Stimulated activated naive B cell treated with anti-CD40 and anti-IgM and Interleukin-4, amounts not matched to agents 10 μg/mL and 1 μg/mL and 100 μg/mL, for 72 hours (primary cell): ENCODE data around the gene KIF7.

ENCODE experiments used
- ATAC-seq, 2 donors: fragments of 150-1000 bp; cut with Tn5 transposase; replicated peaks; 2 replicates each; pipeline ENCODE4 v1.10.0; 2021; ENCODE audit warnings: moderate library complexity in 1 of 2
- DNase-seq: peaks from one replicate; pipeline ENCODE4 v3.0.0; 2021
- H3K27ac Mint-ChIP-seq: one replicate; pipeline ENCODE4 v1.8.0; 2022; ENCODE audit warnings: mild to moderate bottlenecking, mixed read lengths
- H3K27me3 Mint-ChIP-seq, 2 donors: one replicate each; pipeline ENCODE4 v1.8.0; 2022; ENCODE audit warnings: mixed read lengths in 2 of 2
- H3K36me3 Mint-ChIP-seq, 2 donors: one replicate each; pipeline ENCODE4 v1.8.0; 2022; ENCODE audit warnings: mixed read lengths in 2 of 2, mild to moderate bottlenecking in 1 of 2
- H3K4me1 Mint-ChIP-seq, 2 donors: one replicate each; pipeline ENCODE4 v1.8.0; 2022; ENCODE audit warnings: mixed read lengths in 2 of 2, mild to moderate bottlenecking in 1 of 2
- H3K4me3 Mint-ChIP-seq, 2 donors: one replicate each; pipeline ENCODE4 v1.8.0; 2022; ENCODE audit warnings: mild to moderate bottlenecking in 2 of 2, mixed read lengths in 2 of 2, moderate library complexity in 1 of 2
- H3K9me3 Mint-ChIP-seq, 2 donors: one replicate each; pipeline ENCODE4 v1.8.0; 2022; ENCODE audit warnings: mixed read lengths in 2 of 2, mild to moderate bottlenecking in 1 of 2

The KIF7 gene

DNA sequence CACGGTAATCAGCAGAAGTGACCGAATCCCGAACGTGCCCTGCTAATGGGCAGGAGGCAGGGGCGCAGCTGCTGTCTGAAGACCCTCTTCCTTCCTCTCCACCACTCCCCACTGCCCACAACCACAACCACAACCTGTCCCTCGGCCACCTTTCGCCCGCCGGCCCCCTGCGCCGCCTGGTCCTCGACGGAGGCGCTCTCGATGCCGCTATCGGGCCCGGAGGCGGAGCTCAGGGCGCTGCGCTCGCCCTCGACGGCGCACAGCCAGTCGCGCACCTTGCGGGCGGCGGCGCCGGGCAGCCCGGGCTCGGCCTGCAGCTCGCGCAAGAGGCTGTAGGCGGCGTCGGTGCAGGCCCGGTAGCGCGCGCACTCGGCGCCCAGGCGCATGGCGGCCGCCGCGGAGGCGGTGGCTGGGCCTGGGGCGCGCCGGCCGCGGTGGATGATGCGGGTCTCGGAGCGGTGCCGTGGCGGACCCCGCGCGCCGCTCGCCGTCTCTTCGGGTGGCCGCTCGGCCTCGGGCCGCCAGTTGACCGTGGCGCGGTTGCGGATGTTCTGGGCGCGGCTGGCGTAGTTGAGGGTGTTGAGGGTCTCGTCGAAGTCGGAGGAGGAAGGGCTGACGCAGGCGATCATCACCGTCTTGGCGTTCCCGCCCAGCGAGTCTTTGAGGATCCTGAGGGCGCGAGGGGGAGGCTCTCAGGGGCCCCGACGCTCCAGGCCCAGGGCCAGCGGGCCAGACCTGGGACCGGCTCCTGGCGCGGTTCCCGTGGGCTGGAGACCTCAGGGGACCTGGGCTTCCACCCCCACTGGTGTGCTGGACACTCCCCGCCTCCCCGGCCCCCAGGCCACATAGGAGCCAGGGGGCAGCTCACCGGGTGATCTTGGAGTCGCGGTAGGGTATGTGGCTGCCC, 6.9 kb downstream of the KIF7 start:
- Mint-ChIP-seq H3K27me3 (peaks cover 11 to 18% of the 10 kb centered on the region in 2 donors), H3K9me3 (no peaks in the 10 kb centered on the region), H3K4me1 (peaks cover 6 to 9% of the 10 kb centered on the region in 2 donors), H3K36me3 (no peaks in the 10 kb centered on the region), H3K27ac (no peak overlapping the region), H3K4me3 (no peak overlapping the region)
- no peak for DNase-seq
- no peak for ATAC-seq

DNA sequence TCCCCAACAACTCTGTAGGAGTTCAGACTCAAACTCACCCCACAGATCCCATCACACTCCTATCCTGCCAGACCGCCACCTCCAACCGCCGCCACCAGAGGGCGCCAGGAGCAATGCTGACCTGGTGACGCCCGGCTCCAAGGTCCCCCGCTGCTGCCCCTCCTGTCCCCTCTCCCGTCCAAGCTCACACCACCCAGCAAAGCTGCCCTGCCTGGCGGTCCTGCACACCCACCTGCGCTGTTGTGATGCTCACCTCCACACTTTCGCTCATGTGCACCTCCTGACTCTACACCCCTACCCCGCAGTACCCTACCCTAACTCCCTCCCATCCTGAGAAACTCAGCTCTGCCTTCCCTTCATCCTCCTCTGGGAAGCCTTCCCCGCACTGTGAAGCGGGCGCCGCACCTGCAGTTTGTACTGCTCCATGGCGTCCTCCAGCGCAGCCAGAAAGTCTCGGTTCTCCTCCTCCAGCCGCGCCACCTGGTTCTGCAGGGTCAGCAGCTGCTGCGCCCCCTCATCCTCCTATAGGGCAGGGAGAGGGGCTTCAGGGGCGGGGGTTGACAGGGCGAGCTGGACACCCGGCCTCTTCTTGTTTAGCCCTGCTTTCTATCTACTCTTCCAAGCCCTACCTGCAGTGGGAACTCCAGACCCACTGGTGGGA, 7.9 kb downstream of the KIF7 start:
- Mint-ChIP-seq H3K27me3 (peaks cover 7 to 10% of the 10 kb centered on the region in 2 donors), H3K4me1 (peaks cover 6 to 9% of the 10 kb centered on the region in 2 donors), H3K4me3 (no peak overlapping the region), H3K27ac (no peak overlapping the region), H3K9me3 (no peaks in the 10 kb centered on the region), H3K36me3 (no peaks in the 10 kb centered on the region)
- peak; percentile 83 to 88 for ATAC-seq
- peak; percentile 37 for DNase-seq

- ATAC-seq (peak; percentile 10 to 12), DNase-seq (no peak)
- H3K36me3 Mint-ChIP-seq, result no peaks in the 10 kb centered on the region
- H3K9me3 Mint-ChIP-seq, result no peaks in the 10 kb centered on the region
- H3K4me3 Mint-ChIP-seq, result no peak overlapping the region
- H3K4me1 Mint-ChIP-seq, result peaks cover 6 to 9% of the 10 kb centered on the region in 2 donors
- peaks cover 7% of the 10 kb centered on the region in 2 donors for H3K27me3 Mint-ChIP-seq
- H3K27ac Mint-ChIP-seq, result no peak overlapping the region
These were observed 8.7 kb downstream of the KIF7 start for GRCh38 chr15:89646416-89647141.

GRCh38 chr15:89645680-89646079, 9.6 kb downstream of the KIF7 start:
- ATAC-seq, result no peak
- no peaks in the 10 kb centered on the region for H3K36me3 Mint-ChIP-seq
- H3K4me3 Mint-ChIP-seq, result no peak overlapping the region
- DNase-seq, result no peak
- H3K9me3 Mint-ChIP-seq, result no peaks in the 10 kb centered on the region
- no peak overlapping the region for H3K27ac Mint-ChIP-seq
- peaks cover 8 to 9% of the 10 kb centered on the region in 2 donors for H3K4me1 Mint-ChIP-seq
- peaks cover 7% of the 10 kb centered on the region in 2 donors for H3K27me3 Mint-ChIP-seq

- H3K36me3 Mint-ChIP-seq, result no peaks in the 10 kb centered on the region
- H3K27me3 Mint-ChIP-seq, result peaks cover 3 to 7% of the 10 kb centered on the region in 2 donors
- no peak overlapping the region for H3K27ac Mint-ChIP-seq
These were observed 13.2 kb downstream of the KIF7 start for GRCh38 chr15:89642106-89642505.

DNA sequence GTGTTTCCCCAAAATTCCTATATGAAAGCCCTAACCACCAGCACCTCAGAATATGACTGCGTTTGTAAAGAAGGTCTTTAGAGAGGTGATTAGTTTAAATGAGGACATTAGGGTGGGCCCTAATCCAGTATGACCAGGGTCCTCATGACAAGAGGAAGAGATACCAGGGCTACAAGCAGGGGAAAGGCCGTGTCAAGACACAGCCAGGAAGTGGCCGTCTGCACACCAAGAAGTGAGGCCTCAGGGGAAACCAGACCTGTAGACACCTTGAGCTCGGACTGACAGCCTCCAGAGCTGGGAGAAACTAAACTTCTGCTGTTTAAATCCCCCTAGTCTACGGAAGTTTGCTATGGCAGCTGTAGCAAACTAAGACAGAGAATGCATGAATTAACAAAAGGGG, 14.2 kb downstream of the KIF7 start:
- no peaks in the 10 kb centered on the region for H3K36me3 Mint-ChIP-seq
- DNase-seq, result no peak
- no peaks in the 10 kb centered on the region for H3K9me3 Mint-ChIP-seq
- H3K4me3 Mint-ChIP-seq, result no peak overlapping the region
- peaks cover 0 to 3% of the 10 kb centered on the region in 2 donors for H3K27me3 Mint-ChIP-seq
- peak; percentile 58 to 61 for ATAC-seq
- no peak overlapping the region for H3K27ac Mint-ChIP-seq
- peaks cover 0 to 2% of the 10 kb centered on the region in 2 donors for H3K4me1 Mint-ChIP-seq

More at GRCh38 chr15:89642106-89642505, 13.2 kb downstream of the KIF7 start:
- Mint-ChIP-seq H3K9me3 (no peaks in the 10 kb centered on the region), H3K4me1 (peaks cover 4% of the 10 kb centered on the region in 2 donors), H3K4me3 (no peak overlapping the region)
- DNase-seq, result no peak
- ATAC-seq, result no peak

GRCh38 chr15:89640245-89640644, 15.0 kb downstream of the KIF7 start:
- Mint-ChIP-seq H3K4me3 (no peak overlapping the region), H3K4me1 (peaks cover 0 to 2% of the 10 kb centered on the region in 2 donors), H3K27me3 (peaks cover 2 to 4% of the 10 kb centered on the region in 2 donors), H3K9me3 (peaks cover 1 to 2% of the 10 kb centered on the region in 2 donors), H3K36me3 (no peaks in the 10 kb centered on the region), H3K27ac (no peak overlapping the region)
- DNase-seq (no peak), ATAC-seq (no peak)

DNA sequence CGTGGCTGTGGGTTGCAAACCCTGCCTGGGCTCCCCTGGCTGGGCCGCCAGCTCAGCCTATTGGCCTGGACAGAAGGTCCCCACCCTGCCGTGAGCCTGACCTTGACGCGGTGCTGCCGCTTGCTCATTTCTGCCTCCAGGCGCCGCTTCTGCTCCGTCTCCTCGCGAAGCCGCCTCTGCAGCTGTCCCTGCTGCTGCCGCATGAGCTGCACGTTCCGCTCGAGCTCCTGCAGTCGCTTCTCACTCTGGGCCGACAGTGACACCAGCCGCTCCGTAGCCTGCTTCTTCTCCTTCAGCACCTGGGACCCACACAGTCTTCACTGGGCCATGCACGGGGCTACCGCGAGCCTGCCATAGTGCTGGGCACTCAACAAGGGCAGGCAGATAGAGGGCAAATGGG, 21.7 kb downstream of the KIF7 start:
- peaks cover 1 to 3% of the 10 kb centered on the region in 2 donors for H3K9me3 Mint-ChIP-seq
- H3K36me3 Mint-ChIP-seq, result peaks cover 6 to 9% of the 10 kb centered on the region in 2 donors
- H3K4me3 Mint-ChIP-seq, result no peak overlapping the region
- DNase-seq, result no peak
- peaks cover 3 to 5% of the 10 kb centered on the region in 2 donors for H3K27me3 Mint-ChIP-seq
- no peak for ATAC-seq
- peaks cover 5 to 16% of the 10 kb centered on the region in 2 donors for H3K4me1 Mint-ChIP-seq
- H3K27ac Mint-ChIP-seq, result no peak overlapping the region

GRCh38 chr15:89632563-89633430, 22.5 kb downstream of the KIF7 start:
- peaks cover 1 to 3% of the 10 kb centered on the region in 2 donors for H3K9me3 Mint-ChIP-seq
- peaks cover 3 to 5% of the 10 kb centered on the region in 2 donors for H3K27me3 Mint-ChIP-seq
- ATAC-seq (no peak), DNase-seq (no peak)
- H3K36me3 Mint-ChIP-seq, result peaks cover 6 to 12% of the 10 kb centered on the region in 2 donors
- H3K4me1 Mint-ChIP-seq, result peaks cover 5 to 16% of the 10 kb centered on the region in 2 donors
- H3K27ac Mint-ChIP-seq, result no peak overlapping the region
- H3K4me3 Mint-ChIP-seq, result no peak overlapping the region

DNA sequence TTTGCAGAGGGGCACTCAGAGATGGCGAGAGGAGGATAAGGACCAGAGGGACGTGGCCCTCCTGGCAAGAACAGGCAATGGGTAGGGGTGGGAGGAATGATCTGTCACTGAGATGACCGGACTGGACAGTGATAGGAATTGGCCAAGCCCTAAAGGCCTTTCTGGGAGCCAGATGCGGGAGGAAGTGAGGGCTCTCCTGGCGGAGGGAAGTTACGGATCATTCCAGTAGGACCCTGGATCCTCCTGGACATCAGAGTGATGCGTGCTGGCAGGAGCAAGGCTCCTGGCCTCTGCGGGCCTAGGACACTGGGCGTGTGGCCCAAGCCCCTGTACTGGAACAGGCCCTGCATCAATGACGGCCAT, 23.4 kb downstream of the KIF7 start:
- Mint-ChIP-seq H3K27ac (no peak overlapping the region), H3K9me3 (peaks cover 1 to 3% of the 10 kb centered on the region in 2 donors)

GRCh38 chr15:89630974-89631901, 24.0 kb downstream of the KIF7 start:
- no peak for DNase-seq
- Mint-ChIP-seq H3K4me3 (no peak overlapping the region), H3K9me3 (peaks cover 1 to 3% of the 10 kb centered on the region in 2 donors), H3K36me3 (peaks cover 6 to 12% of the 10 kb centered on the region in 2 donors), H3K27ac (no peak overlapping the region), H3K27me3 (peaks cover 3 to 5% of the 10 kb centered on the region in 2 donors), H3K4me1 (peaks cover 5 to 16% of the 10 kb centered on the region in 2 donors)
- ATAC-seq, result no peak

More for the DNA sequence above, 23.4 kb downstream of the KIF7 start:
- Mint-ChIP-seq H3K36me3 (peaks cover 6 to 12% of the 10 kb centered on the region in 2 donors), H3K27me3 (peaks cover 3 to 5% of the 10 kb centered on the region in 2 donors), H3K4me3 (no peak overlapping the region), H3K4me1 (peaks cover 5 to 16% of the 10 kb centered on the region in 2 donors)
- ATAC-seq, result no peak
- no peak for DNase-seq

GRCh38 chr15:89630260-89630659, 25.0 kb downstream of the KIF7 start:
- H3K4me1 Mint-ChIP-seq, result peaks cover 5 to 16% of the 10 kb centered on the region in 2 donors
- H3K9me3 Mint-ChIP-seq, result peaks cover 0 to 1% of the 10 kb centered on the region in 2 donors
- peaks cover 1 to 2% of the 10 kb centered on the region in 2 donors for H3K27me3 Mint-ChIP-seq
- H3K4me3 Mint-ChIP-seq, result no peak overlapping the region
- ATAC-seq (no peak), DNase-seq (no peak)
- H3K27ac Mint-ChIP-seq, result no peak overlapping the region
- H3K36me3 Mint-ChIP-seq, result peaks cover 8 to 12% of the 10 kb centered on the region in 2 donors
